ENCODE measurements around the gene SERPINB5. TPM values are rescaled to one million over a fixed set of nuclear protein-coding genes. Genes with fewer than 3 reads are reported as not detected.
"Not testable (repeated sequence)": the region's sequence is repeated elsewhere in the genome, so short reads cannot be mapped to it uniquely, and the experiment has no call there.

Gene SERPINB5, protein sequence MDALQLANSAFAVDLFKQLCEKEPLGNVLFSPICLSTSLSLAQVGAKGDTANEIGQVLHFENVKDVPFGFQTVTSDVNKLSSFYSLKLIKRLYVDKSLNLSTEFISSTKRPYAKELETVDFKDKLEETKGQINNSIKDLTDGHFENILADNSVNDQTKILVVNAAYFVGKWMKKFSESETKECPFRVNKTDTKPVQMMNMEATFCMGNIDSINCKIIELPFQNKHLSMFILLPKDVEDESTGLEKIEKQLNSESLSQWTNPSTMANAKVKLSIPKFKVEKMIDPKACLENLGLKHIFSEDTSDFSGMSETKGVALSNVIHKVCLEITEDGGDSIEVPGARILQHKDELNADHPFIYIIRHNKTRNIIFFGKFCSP
- total RNA-seq: not detected

DNA sequence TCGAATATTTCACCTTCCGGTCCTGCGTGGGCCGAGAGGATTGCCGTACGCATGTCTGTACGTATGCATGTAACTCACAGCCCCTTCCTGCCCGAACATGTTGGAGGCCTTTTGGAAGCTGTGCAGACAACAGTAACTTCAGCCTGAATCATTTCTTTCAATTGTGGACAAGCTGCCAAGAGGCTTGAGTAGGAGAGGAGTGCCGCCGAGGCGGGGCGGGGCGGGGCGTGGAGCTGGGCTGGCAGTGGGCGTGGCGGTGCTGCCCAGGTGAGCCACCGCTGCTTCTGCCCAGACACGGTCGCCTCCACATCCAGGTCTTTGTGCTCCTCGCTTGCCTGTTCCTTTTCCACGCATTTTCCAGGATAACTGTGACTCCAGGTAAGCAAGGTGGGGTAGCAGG lies at the start of gene SERPINB5:
TSS of gene SERPINB5 (plus strand) at position 291 of the 400 bp plus-strand sequence. CDS start 7,471 bp downstream, outside the sequence.
- intact Hi-C loops (cut with DNase I): no loop called here
- DNase-seq (ENCODE audit: low spot score) (no peak), ATAC-seq (no peak)

DNA sequence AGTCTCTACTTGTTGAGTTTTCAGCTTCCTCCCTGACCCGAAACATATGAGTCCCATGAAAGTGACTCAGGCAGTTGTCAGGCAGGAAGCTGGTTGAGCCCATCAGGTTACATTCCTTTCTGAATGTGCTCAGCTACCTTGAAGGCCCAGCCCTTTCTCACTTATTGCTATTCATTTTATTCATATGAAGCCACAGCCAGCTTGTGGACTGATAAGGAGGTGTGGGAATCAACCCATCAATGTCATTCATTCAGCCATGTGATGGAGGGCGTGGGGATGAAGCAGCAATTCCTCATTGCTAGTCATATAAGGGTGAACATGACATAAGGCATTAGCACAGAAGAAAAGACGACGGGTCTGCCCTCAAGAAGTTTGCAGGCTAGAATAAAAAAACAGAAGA lies 49.2 kb upstream of the SERPINB5 start:
- DNase-seq (ENCODE audit: low spot score): no peak
- intact Hi-C loops (cut with DNase I): no loop called here

DNA sequence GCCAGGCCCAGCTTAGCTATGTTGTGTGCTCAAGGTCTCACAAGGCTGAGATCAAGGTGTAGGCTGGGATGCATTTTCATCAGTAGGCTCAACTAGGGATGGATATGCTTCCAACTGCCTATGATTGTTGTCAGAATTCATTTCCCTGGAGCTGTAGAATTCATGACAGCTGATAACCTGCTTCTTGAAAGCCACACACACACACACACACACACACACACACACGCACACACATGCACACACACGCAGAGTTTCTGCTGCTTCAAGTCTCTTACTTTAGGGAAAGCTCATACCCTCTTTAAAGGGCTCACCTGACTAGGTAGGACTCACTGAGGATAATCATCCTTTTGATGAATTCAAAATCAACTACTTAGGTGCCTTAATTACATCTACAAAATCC lies 46.2 kb upstream of the SERPINB5 start:
- no peak for ATAC-seq
- no peak for DNase-seq (ENCODE audit: low spot score)
- intact Hi-C loops (cut with DNase I): no loop called here

More for the DNA sequence above, 49.2 kb upstream of the SERPINB5 start:
- no peak for ATAC-seq

- intact Hi-C loops (cut with DNase I): no loop called here
- DNase-seq (ENCODE audit: low spot score): no peak
- no peak for ATAC-seq
Measured at GRCh38 chr18:63431180-63431579, 45.6 kb upstream of the SERPINB5 start.

GRCh38 chr18:63433334-63433866 lies 43.4 kb upstream of the SERPINB5 start:
- no peak for DNase-seq (ENCODE audit: low spot score)
- intact Hi-C loops (cut with DNase I): no loop called here
- ATAC-seq: peak; percentile 89

DNA sequence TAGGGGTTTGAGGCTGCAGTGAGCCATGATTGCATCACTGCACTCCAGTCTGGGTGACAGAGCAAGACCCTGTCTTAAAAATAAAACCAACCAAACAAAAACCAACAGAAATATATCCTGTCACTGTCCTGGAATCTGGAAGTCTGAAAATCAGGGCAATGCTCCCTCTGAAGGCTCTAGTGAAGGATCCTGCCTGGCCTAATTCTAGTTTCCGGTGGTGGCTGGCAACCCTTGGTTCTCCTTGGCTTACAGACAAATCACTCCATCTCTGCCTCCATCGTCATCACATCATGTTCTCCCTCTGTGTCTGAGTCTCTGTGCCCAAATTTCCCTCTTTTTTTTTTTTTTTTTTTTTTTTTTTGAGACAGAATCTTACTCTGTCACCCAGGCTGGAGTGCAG lies 38.6 kb upstream of the SERPINB5 start:
- ATAC-seq (no peak), DNase-seq (ENCODE audit: low spot score) (no peak)
- intact Hi-C loops (cut with DNase I): no loop called here

DNA sequence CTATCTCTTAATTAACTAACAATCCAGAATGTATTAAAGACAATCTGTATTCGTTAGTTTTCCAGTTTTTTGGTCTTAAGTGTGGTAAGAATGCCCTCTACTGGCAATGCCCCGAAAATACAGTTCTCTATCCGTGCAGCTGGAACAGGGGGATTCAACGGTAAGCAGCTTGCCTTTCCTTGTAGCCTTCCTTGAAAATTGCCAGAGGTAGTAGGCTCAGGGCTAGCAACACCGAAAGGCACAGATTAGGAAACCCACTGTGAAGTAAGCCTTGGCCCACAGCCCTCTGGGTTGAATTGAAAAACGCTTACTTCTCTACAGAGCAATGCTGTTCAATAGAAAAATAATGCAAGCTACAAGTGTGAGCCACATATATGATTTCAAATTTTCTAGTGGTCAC lies 37.4 kb upstream of the SERPINB5 start:
- DNase-seq (ENCODE audit: low spot score) (no peak), ATAC-seq (peak; percentile 70)
- intact Hi-C loops (cut with DNase I): no loop called here

GRCh38 chr18:63440219-63440618 lies 36.5 kb upstream of the SERPINB5 start:
- no peak for DNase-seq (ENCODE audit: low spot score)
- intact Hi-C loops (cut with DNase I): loop anchor here (10.0 kb wide), 1 partner anchor 425 kb away; no protein-coding TSS in a partner anchor
- ATAC-seq: no peak

DNA sequence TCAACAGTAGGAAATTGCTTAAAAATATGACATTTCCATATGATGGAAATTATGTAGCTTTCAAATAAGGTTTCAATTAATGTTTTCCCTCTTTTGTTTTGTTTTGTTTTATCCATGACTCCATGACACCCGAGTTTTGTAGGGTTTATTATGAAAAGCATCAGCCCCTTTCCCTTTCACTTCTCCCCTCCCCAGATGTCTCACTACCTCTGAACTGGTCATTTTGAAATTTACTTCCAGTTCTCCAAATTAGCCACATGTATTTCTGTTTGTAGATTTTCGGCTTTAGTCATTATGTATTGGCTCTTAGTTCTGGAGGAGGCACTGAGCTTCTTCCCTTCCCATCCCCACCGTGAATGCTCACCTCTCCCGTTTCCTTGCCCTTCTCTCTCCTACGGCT lies 35.9 kb upstream of the SERPINB5 start:
- intact Hi-C loops (cut with DNase I): loop anchor here (10.0 kb wide), 1 partner anchor 426 kb away; no protein-coding TSS in a partner anchor
- no peak for ATAC-seq
- DNase-seq (ENCODE audit: low spot score): no peak

- DNase-seq (ENCODE audit: low spot score): no peak
- intact Hi-C loops (cut with DNase I): loop anchor here (10.0 kb wide), 1 partner anchor 429 kb away; no protein-coding TSS in a partner anchor
- ATAC-seq: no peak
Measured at GRCh38 chr18:63443829-63444228, 32.9 kb upstream of the SERPINB5 start.

- intact Hi-C loops (cut with DNase I): loop anchor here (10.0 kb wide), 1 partner anchor 430 kb away; no protein-coding TSS in a partner anchor
- ATAC-seq: peak; percentile 58
Measured at GRCh38 chr18:63444580-63444979, 32.2 kb upstream of the SERPINB5 start.

GRCh38 chr18:63445037-63445436 lies 31.7 kb upstream of the SERPINB5 start:
- DNase-seq (ENCODE audit: low spot score): no peak
- peak; percentile 16 for ATAC-seq
- intact Hi-C loops (cut with DNase I): loop anchor here (10.0 kb wide), 1 partner anchor 430 kb away; no protein-coding TSS in a partner anchor

More at GRCh38 chr18:63444580-63444979, 32.2 kb upstream of the SERPINB5 start:
- no peak for DNase-seq (ENCODE audit: low spot score)

- intact Hi-C loops (cut with DNase I): loop anchor here (10.0 kb wide), 1 partner anchor 431 kb away; no protein-coding TSS in a partner anchor
- ATAC-seq (no peak), DNase-seq (ENCODE audit: low spot score) (no peak)
Measured at GRCh38 chr18:63446266-63446665, 30.5 kb upstream of the SERPINB5 start.

DNA sequence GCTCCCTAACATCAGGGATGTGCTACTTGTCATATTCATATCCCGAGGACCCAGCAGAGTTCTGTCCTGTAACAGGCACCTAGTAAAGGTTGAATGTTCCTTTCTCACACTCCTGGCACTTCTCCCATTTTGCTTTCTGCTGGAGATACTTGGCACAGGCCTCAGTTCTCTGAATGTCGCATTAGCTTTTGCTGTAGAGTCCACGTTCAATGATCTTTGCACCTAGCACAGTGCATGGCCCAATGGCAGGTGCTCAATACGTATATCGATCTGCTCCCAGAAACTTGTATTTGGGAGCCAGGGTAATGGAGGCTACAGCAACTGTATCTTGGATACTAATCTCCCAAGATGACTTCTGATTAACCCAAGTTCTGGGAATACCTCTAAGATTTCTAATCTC lies 29.7 kb upstream of the SERPINB5 start:
- ATAC-seq (no peak), DNase-seq (ENCODE audit: low spot score) (no peak)
- intact Hi-C loops (cut with DNase I): loop anchor here (10.0 kb wide), 1 partner anchor 432 kb away; no protein-coding TSS in a partner anchor

GRCh38 chr18:63449426-63449825 lies 27.3 kb upstream of the SERPINB5 start:
- ATAC-seq (no peak), DNase-seq (ENCODE audit: low spot score) (no peak)
- intact Hi-C loops (cut with DNase I): loop anchor here (10.0 kb wide), 1 partner anchor 435 kb away; no protein-coding TSS in a partner anchor

- ATAC-seq (no peak), DNase-seq (ENCODE audit: low spot score) (no peak)
- intact Hi-C loops (cut with DNase I): no loop called here
Measured at GRCh38 chr18:63451799-63452660, 24.7 kb upstream of the SERPINB5 start.

DNA sequence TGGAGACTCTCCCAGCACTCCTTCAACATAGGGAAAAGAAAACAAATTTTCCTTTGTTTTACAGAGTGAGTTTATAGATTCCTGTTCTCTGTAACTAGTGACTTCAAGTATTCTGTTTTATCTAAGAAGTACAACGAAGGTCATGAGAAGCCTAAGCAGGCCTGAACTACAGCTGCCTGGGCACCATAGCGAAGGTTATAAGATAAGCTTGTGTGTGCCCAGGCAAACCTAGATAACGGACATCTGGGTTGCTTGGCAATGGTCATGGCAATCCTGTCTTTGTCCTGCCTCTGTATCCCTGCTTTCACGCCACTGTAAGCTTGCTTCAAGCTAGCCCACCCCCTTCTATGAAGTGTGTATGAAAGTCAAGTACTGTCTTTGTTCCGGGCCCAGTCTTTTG lies 24.0 kb upstream of the SERPINB5 start:
- DNase-seq (ENCODE audit: low spot score); intact Hi-C loops (cut with DNase I); ATAC-seq: not testable (repeated sequence)

DNA sequence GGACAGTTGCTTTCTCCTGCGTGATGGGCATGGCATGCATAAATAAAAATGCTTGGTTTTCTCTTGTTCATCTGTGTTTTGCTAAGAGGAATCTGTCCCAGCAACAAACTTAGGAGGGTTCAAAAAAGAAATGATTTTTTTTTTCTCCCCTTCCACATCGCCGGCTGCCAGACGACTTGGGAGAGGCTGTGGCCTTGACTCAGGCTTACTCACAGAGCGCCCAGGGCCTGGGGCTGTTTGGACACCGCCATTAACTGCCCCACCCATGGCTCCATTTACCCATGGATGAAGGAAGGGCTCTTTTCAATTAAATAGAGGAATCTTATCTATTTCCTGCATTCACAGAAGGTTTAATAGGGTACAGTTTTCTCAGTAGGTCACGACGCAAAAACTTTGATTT lies 22.3 kb upstream of the SERPINB5 start:
- ATAC-seq (no peak), DNase-seq (ENCODE audit: low spot score) (no peak)
- intact Hi-C loops (cut with DNase I): no loop called here

- no peak for DNase-seq (ENCODE audit: low spot score)
- ATAC-seq: no peak
Measured at GRCh38 chr18:63457977-63458376, 18.8 kb upstream of the SERPINB5 start.

More at GRCh38 chr18:63457977-63458376, 18.8 kb upstream of the SERPINB5 start:
- intact Hi-C loops (cut with DNase I): no loop called here

Data from sciatic nerve (tissue), 2 donors.